ENCODE results near the gene FERMT3. TPM values are rescaled to one million over a fixed set of nuclear protein-coding genes. Genes with fewer than 3 reads are reported as not detected.

Gene FERMT3
- total and polyA plus RNA-seq, 2 of the 13 experiments (the other 11 are each of a cell fraction or from before 2014, with no cell fraction given), result 0.29 TPM; not detected in 1

- TF ChIP-seq, protein P1, sequence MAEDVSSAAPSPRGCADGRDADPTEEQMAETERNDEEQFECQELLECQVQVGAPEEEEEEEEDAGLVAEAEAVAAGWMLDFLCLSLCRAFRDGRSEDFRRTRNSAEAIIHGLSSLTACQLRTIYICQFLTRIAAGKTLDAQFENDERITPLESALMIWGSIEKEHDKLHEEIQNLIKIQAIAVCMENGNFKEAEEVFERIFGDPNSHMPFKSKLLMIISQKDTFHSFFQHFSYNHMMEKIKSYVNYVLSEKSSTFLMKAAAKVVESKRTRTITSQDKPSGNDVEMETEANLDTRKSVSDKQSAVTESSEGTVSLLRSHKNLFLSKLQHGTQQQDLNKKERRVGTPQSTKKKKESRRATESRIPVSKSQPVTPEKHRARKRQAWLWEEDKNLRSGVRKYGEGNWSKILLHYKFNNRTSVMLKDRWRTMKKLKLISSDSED (CRISPR knock-in tag; IDR thresholded peaks at IDR 0.05), result 0 out of 2 replicates have a peak, but pooled peaks have one; percentile 55
- TF ChIP-seq ZNF660 (CRISPR knock-in tag; IDR thresholded peaks at IDR 0.05; ENCODE audit: borderline replicate concordance, low read depth) (peak; percentile 89; the same call in 1 of the 2 replicates), ZNF569 (CRISPR knock-in tag; IDR thresholded peaks at IDR 0.05; ENCODE audit: borderline replicate concordance) (no peak), ZEB1 (IDR thresholded peaks at IDR 0.05; ENCODE audit: insufficient replicate concordance, low read depth) (no peak), SIN3A (IDR thresholded peaks at IDR 0.05; ENCODE audit: borderline replicate concordance, low read depth, low read length) (0 out of 2 replicates have a peak, but pooled peaks have one; percentile 16), PHF21A (CRISPR knock-in tag; IDR thresholded peaks at IDR 0.05) (peak; percentile 94), ZNF329 (CRISPR knock-in tag; IDR thresholded peaks at IDR 0.05; ENCODE audit: low read depth) (peak; percentile 90), ZKSCAN8 (CRISPR knock-in tag; IDR thresholded peaks at IDR 0.05; ENCODE audit: borderline replicate concordance) (no peak), ZNF746 (CRISPR knock-in tag; IDR thresholded peaks at IDR 0.05) (peak; percentile 91), ATF5 (CRISPR knock-in tag; IDR thresholded peaks at IDR 0.05; ENCODE audit: low read depth) (peak; percentile 57; the same call in 1 of the 2 replicates), SNAPC5 (CRISPR knock-in tag; IDR thresholded peaks at IDR 0.05; ENCODE audit: borderline replicate concordance) (peak; percentile 88; the same call in 1 of the 2 replicates), CHD2 (IDR thresholded peaks at IDR 0.05; ENCODE audit: low read depth, low read length) (no peak), GPN1 (CRISPR knock-in tag; IDR thresholded peaks at IDR 0.05; ENCODE audit: borderline replicate concordance) (no peak), ZNF101 (CRISPR knock-in tag; IDR thresholded peaks at IDR 0.05; ENCODE audit: borderline replicate concordance, low read depth) (no peak), SMAD9 (CRISPR knock-in tag; IDR thresholded peaks at IDR 0.05) (peak; percentile 99), ZNF207 (IDR thresholded peaks at IDR 0.05; ENCODE audit: borderline replicate concordance) (no peak), KDM2A (CRISPR knock-in tag; IDR thresholded peaks at IDR 0.05; ENCODE audit: borderline replicate concordance, low read depth) (peak; percentile 85), SPEN (CRISPR knock-in tag; IDR thresholded peaks at IDR 0.05; ENCODE audit: low read depth) (peak; percentile 87)
- TF ChIP-seq, protein P2, sequence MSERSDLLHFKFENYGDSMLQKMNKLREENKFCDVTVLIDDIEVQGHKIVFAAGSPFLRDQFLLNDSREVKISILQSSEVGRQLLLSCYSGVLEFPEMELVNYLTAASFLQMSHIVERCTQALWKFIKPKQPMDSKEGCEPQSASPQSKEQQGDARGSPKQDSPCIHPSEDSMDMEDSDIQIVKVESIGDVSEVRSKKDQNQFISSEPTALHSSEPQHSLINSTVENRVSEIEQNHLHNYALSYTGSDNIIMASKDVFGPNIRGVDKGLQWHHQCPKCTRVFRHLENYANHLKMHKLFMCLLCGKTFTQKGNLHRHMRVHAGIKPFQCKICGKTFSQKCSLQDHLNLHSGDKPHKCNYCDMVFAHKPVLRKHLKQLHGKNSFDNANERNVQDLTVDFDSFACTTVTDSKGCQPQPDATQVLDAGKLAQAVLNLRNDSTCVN (CRISPR knock-in tag; IDR thresholded peaks at IDR 0.05; ENCODE audit: borderline replicate concordance), result no peak; the same call in 1 of the 2 replicates
- TF ChIP-seq, protein P3, sequence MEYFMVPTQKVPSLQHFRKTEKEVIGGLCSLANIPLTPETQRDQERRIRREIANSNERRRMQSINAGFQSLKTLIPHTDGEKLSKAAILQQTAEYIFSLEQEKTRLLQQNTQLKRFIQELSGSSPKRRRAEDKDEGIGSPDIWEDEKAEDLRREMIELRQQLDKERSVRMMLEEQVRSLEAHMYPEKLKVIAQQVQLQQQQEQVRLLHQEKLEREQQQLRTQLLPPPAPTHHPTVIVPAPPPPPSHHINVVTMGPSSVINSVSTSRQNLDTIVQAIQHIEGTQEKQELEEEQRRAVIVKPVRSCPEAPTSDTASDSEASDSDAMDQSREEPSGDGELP (IDR thresholded peaks at IDR 0.05; ENCODE audit: borderline replicate concordance, low read depth), result 0 out of 2 replicates have a peak, but pooled peaks have one; percentile 28
- TF ChIP-seq, protein P4, sequence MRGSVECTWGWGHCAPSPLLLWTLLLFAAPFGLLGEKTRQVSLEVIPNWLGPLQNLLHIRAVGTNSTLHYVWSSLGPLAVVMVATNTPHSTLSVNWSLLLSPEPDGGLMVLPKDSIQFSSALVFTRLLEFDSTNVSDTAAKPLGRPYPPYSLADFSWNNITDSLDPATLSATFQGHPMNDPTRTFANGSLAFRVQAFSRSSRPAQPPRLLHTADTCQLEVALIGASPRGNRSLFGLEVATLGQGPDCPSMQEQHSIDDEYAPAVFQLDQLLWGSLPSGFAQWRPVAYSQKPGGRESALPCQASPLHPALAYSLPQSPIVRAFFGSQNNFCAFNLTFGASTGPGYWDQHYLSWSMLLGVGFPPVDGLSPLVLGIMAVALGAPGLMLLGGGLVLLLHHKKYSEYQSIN (CRISPR knock-in tag; IDR thresholded peaks at IDR 0.05; ENCODE audit: borderline replicate concordance), result no peak
- TF ChIP-seq, protein P5, sequence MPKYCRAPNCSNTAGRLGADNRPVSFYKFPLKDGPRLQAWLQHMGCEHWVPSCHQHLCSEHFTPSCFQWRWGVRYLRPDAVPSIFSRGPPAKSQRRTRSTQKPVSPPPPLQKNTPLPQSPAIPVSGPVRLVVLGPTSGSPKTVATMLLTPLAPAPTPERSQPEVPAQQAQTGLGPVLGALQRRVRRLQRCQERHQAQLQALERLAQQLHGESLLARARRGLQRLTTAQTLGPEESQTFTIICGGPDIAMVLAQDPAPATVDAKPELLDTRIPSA (CRISPR knock-in tag; IDR thresholded peaks at IDR 0.05; ENCODE audit: borderline replicate concordance), result peak; percentile 89; the same call in 1 of the 2 replicates
Observed at GRCh38 chr11:64185175-64185692, 21.3 kb upstream of the FERMT3 start (continued).
